ENCODE data around the gene ASB13.

Gene ASB13

GRCh38 chr10:5649746-5650145, 16.6 kb downstream of the ASB13 start:
- H3K27me3 ChIP-seq (ENCODE audit: control insufficient read depth in 5 of 5, insufficient read depth in 4 of 5, low read length in 5 of 5), result no peaks in the 10 kb centered on the region
- H3K9ac ChIP-seq (ENCODE audit: low read length in 5 of 5), result no peak overlapping the region
- H3K36me3 ChIP-seq (ENCODE audit: control insufficient read depth in 5 of 5, insufficient read depth in 5 of 5, low read length in 5 of 5), result peaks cover 0 to 40% (median 23%) of the 10 kb centered on the region in 5 donors
- H3K9me3 ChIP-seq (ENCODE audit: control insufficient read depth in 5 of 5, low read length in 5 of 5), result no peaks in the 10 kb centered on the region
- H3K4me3 ChIP-seq (ENCODE audit: low read depth in 1 of 5, low read length in 5 of 5), result no peak overlapping the region
- no peak overlapping the region for H3K27ac ChIP-seq (ENCODE audit: low read depth, low read length)
- H3K4me1 ChIP-seq (ENCODE audit: control insufficient read depth in 5 of 5, insufficient read depth in 5 of 5, low read length in 5 of 5), result peaks cover 1 to 32% (median 14%) of the 10 kb centered on the region in 5 donors

- no peaks in the 10 kb centered on the region for H3K27me3 ChIP-seq (ENCODE audit: control insufficient read depth in 5 of 5, insufficient read depth in 4 of 5, low read length in 5 of 5)
- no peak overlapping the region for H3K9ac ChIP-seq (ENCODE audit: low read length in 5 of 5)
- peaks cover 0 to 49% (median 23%) of the 10 kb centered on the region in 5 donors for H3K36me3 ChIP-seq (ENCODE audit: control insufficient read depth in 5 of 5, insufficient read depth in 5 of 5, low read length in 5 of 5)
- no peaks in the 10 kb centered on the region for H3K9me3 ChIP-seq (ENCODE audit: control insufficient read depth in 5 of 5, low read length in 5 of 5)
- no peak overlapping the region for H3K4me3 ChIP-seq (ENCODE audit: low read depth in 1 of 5, low read length in 5 of 5)
- H3K4me1 ChIP-seq (ENCODE audit: control insufficient read depth in 5 of 5, insufficient read depth in 5 of 5, low read length in 5 of 5), result peaks cover 1 to 35% (median 14%) of the 10 kb centered on the region in 5 donors
- H3K27ac ChIP-seq (ENCODE audit: low read depth, low read length), result no peak overlapping the region
Observed at GRCh38 chr10:5648494-5649457, 17.6 kb downstream of the ASB13 start.

- Histone ChIP-seq H3K4me3 (ENCODE audit: low read depth in 1 of 5, low read length in 5 of 5) (no peak overlapping the region), H3K9ac (ENCODE audit: low read length in 5 of 5) (no peak overlapping the region), H3K27me3 (ENCODE audit: control insufficient read depth in 5 of 5, insufficient read depth in 4 of 5, low read length in 5 of 5) (no peaks in the 10 kb centered on the region), H3K4me1 (ENCODE audit: control insufficient read depth in 5 of 5, insufficient read depth in 5 of 5, low read length in 5 of 5) (peaks cover 1 to 35% (median 17%) of the 10 kb centered on the region in 5 donors), H3K9me3 (ENCODE audit: control insufficient read depth in 5 of 5, low read length in 5 of 5) (no peaks in the 10 kb centered on the region), H3K36me3 (ENCODE audit: control insufficient read depth in 5 of 5, insufficient read depth in 5 of 5, low read length in 5 of 5) (peaks cover 0 to 50% (median 23%) of the 10 kb centered on the region in 5 donors), H3K27ac (ENCODE audit: low read depth, low read length) (no peak overlapping the region)
Observed at GRCh38 chr10:5647507-5648240, 18.7 kb downstream of the ASB13 start.

GRCh38 chr10:5645944-5646617, 20.3 kb downstream of the ASB13 start:
- no peaks in the 10 kb centered on the region for H3K9me3 ChIP-seq (ENCODE audit: control insufficient read depth in 5 of 5, low read length in 5 of 5)
- H3K4me1 ChIP-seq (ENCODE audit: control insufficient read depth in 5 of 5, insufficient read depth in 5 of 5, low read length in 5 of 5), result peaks cover 4 to 22% (median 8%) of the 10 kb centered on the region in 5 donors
- H3K9ac ChIP-seq (ENCODE audit: low read length in 5 of 5), result no peak overlapping the region
- H3K4me3 ChIP-seq (ENCODE audit: low read depth in 1 of 5, low read length in 5 of 5), result no peak overlapping the region
- peaks cover 0 to 3% (median 0%) of the 10 kb centered on the region in 5 donors for H3K27me3 ChIP-seq (ENCODE audit: control insufficient read depth in 5 of 5, insufficient read depth in 4 of 5, low read length in 5 of 5)
- peaks cover 0 to 58% (median 33%) of the 10 kb centered on the region in 5 donors for H3K36me3 ChIP-seq (ENCODE audit: control insufficient read depth in 5 of 5, insufficient read depth in 5 of 5, low read length in 5 of 5)
- H3K27ac ChIP-seq (ENCODE audit: low read depth, low read length), result peak overlapping the region; percentile 30

GRCh38 chr10:5645375-5645774, 21.0 kb downstream of the ASB13 start:
- Histone ChIP-seq H3K27ac (ENCODE audit: low read depth, low read length) (peak overlapping the region; percentile 30), H3K9ac (ENCODE audit: low read length in 5 of 5) (no peak overlapping the region), H3K9me3 (ENCODE audit: control insufficient read depth in 5 of 5, low read length in 5 of 5) (no peaks in the 10 kb centered on the region), H3K27me3 (ENCODE audit: control insufficient read depth in 5 of 5, insufficient read depth in 4 of 5, low read length in 5 of 5) (peaks cover 0 to 3% (median 0%) of the 10 kb centered on the region in 5 donors), H3K4me1 (ENCODE audit: control insufficient read depth in 5 of 5, insufficient read depth in 5 of 5, low read length in 5 of 5) (peaks cover 4 to 22% (median 8%) of the 10 kb centered on the region in 5 donors), H3K36me3 (ENCODE audit: control insufficient read depth in 5 of 5, insufficient read depth in 5 of 5, low read length in 5 of 5) (peaks cover 0 to 58% (median 34%) of the 10 kb centered on the region in 5 donors), H3K4me3 (ENCODE audit: low read depth in 1 of 5, low read length in 5 of 5) (no peak overlapping the region)

- Histone ChIP-seq H3K27me3 (ENCODE audit: control insufficient read depth in 5 of 5, insufficient read depth in 4 of 5, low read length in 5 of 5) (peaks cover 0 to 3% (median 0%) of the 10 kb centered on the region in 5 donors), H3K4me3 (ENCODE audit: low read depth in 1 of 5, low read length in 5 of 5) (no peak overlapping the region), H3K9ac (ENCODE audit: low read length in 5 of 5) (peak overlapping the region in 1 of 5 donors; percentile 22), H3K27ac (ENCODE audit: low read depth, low read length) (no peak overlapping the region), H3K4me1 (ENCODE audit: control insufficient read depth in 5 of 5, insufficient read depth in 5 of 5, low read length in 5 of 5) (peaks cover 4 to 22% (median 8%) of the 10 kb centered on the region in 5 donors), H3K36me3 (ENCODE audit: control insufficient read depth in 5 of 5, insufficient read depth in 5 of 5, low read length in 5 of 5) (peaks cover 0 to 58% (median 34%) of the 10 kb centered on the region in 5 donors), H3K9me3 (ENCODE audit: control insufficient read depth in 5 of 5, low read length in 5 of 5) (no peaks in the 10 kb centered on the region)
Observed at GRCh38 chr10:5644930-5645329, 21.5 kb downstream of the ASB13 start.

- peaks cover 0 to 61% (median 42%) of the 10 kb centered on the region in 5 donors for H3K36me3 ChIP-seq (ENCODE audit: control insufficient read depth in 5 of 5, insufficient read depth in 5 of 5, low read length in 5 of 5)
- H3K4me3 ChIP-seq (ENCODE audit: low read depth in 1 of 5, low read length in 5 of 5), result no peak overlapping the region
- peak overlapping the region; percentile 60 for H3K27ac ChIP-seq (ENCODE audit: low read depth, low read length)
- H3K4me1 ChIP-seq (ENCODE audit: control insufficient read depth in 5 of 5, insufficient read depth in 5 of 5, low read length in 5 of 5), result peaks cover 4 to 22% (median 8%) of the 10 kb centered on the region in 5 donors
- H3K27me3 ChIP-seq (ENCODE audit: control insufficient read depth in 5 of 5, insufficient read depth in 4 of 5, low read length in 5 of 5), result peaks cover 0 to 3% (median 0%) of the 10 kb centered on the region in 5 donors
- H3K9ac ChIP-seq (ENCODE audit: low read length in 5 of 5), result no peak overlapping the region
- no peaks in the 10 kb centered on the region for H3K9me3 ChIP-seq (ENCODE audit: control insufficient read depth in 5 of 5, low read length in 5 of 5)
Observed at GRCh38 chr10:5643346-5644067, 22.9 kb downstream of the ASB13 start.

- Histone ChIP-seq H3K9ac (ENCODE audit: low read length in 5 of 5) (no peak overlapping the region), H3K27ac (ENCODE audit: low read depth, low read length) (no peak overlapping the region), H3K9me3 (ENCODE audit: control insufficient read depth in 5 of 5, low read length in 5 of 5) (no peaks in the 10 kb centered on the region), H3K4me3 (ENCODE audit: low read depth in 1 of 5, low read length in 5 of 5) (no peak overlapping the region), H3K4me1 (ENCODE audit: control insufficient read depth in 5 of 5, insufficient read depth in 5 of 5, low read length in 5 of 5) (peaks cover 4 to 20% (median 8%) of the 10 kb centered on the region in 5 donors), H3K27me3 (ENCODE audit: control insufficient read depth in 5 of 5, insufficient read depth in 4 of 5, low read length in 5 of 5) (peaks cover 0 to 3% (median 0%) of the 10 kb centered on the region in 5 donors), H3K36me3 (ENCODE audit: control insufficient read depth in 5 of 5, insufficient read depth in 5 of 5, low read length in 5 of 5) (peaks cover 0 to 56% (median 38%) of the 10 kb centered on the region in 5 donors)
Observed at GRCh38 chr10:5641501-5641900, 24.9 kb downstream of the ASB13 start.

GRCh38 chr10:5640501-5640900, 25.9 kb downstream of the ASB13 start:
- H3K27ac ChIP-seq (ENCODE audit: low read depth, low read length), result no peak overlapping the region
- H3K36me3 ChIP-seq (ENCODE audit: control insufficient read depth in 5 of 5, insufficient read depth in 5 of 5, low read length in 5 of 5), result peaks cover 0 to 52% (median 38%) of the 10 kb centered on the region in 5 donors
- no peak overlapping the region for H3K9ac ChIP-seq (ENCODE audit: low read length in 5 of 5)
- H3K9me3 ChIP-seq (ENCODE audit: control insufficient read depth in 5 of 5, low read length in 5 of 5), result no peaks in the 10 kb centered on the region
- H3K27me3 ChIP-seq (ENCODE audit: control insufficient read depth in 5 of 5, insufficient read depth in 4 of 5, low read length in 5 of 5), result peaks cover 0 to 3% (median 0%) of the 10 kb centered on the region in 5 donors
- H3K4me3 ChIP-seq (ENCODE audit: low read depth in 1 of 5, low read length in 5 of 5), result no peak overlapping the region
- H3K4me1 ChIP-seq (ENCODE audit: control insufficient read depth in 5 of 5, insufficient read depth in 5 of 5, low read length in 5 of 5), result peaks cover 3 to 12% (median 8%) of the 10 kb centered on the region in 5 donors

All from subcutaneous abdominal adipose tissue (tissue), 5 donors.